HG03139 (cell line): ENCODE data around the gene TTC39B.
A peak's percentile ranks its signal among the peaks of the same experiment; 100 is the strongest.

Experiments
- ATAC-seq: cut with Tn5 transposase; IDR thresholded peaks from one replicate; pipeline ENCODE4 v1.9.1; 2021; ENCODE audit not compliant: unreplicated experiment

The TTC39B gene

GRCh38 chr9:15305470-15305869 lies 1.5 kb downstream of the TTC39B start:
- no peak for ATAC-seq

- ATAC-seq = peak; percentile 31
These were observed 2.4 kb downstream of the TTC39B start for GRCh38 chr9:15304632-15305031.

GRCh38 chr9:15300218-15300617 lies 6.8 kb downstream of the TTC39B start:
- no peak for ATAC-seq

- ATAC-seq = peak; percentile 75
These were observed 7.6 kb downstream of the TTC39B start for GRCh38 chr9:15299374-15299939.

- ATAC-seq = no peak
These were observed 8.7 kb downstream of the TTC39B start for GRCh38 chr9:15298362-15298761.

- ATAC-seq = no peak
These were observed 11.1 kb downstream of the TTC39B start for GRCh38 chr9:15295761-15296405.

GRCh38 chr9:15294604-15295003 lies 12.4 kb downstream of the TTC39B start:
- no peak for ATAC-seq

GRCh38 chr9:15293804-15294316 lies 13.2 kb downstream of the TTC39B start:
- ATAC-seq = no peak

- no peak for ATAC-seq
These were observed 13.9 kb downstream of the TTC39B start for GRCh38 chr9:15293084-15293483.

GRCh38 chr9:15289603-15290002 lies 17.4 kb downstream of the TTC39B start:
- ATAC-seq = no peak

GRCh38 chr9:15287309-15287708 lies 19.7 kb downstream of the TTC39B start:
- ATAC-seq = no peak

GRCh38 chr9:15286161-15286821 lies 20.7 kb downstream of the TTC39B start:
- no peak for ATAC-seq

- ATAC-seq = no peak
These were observed 24.3 kb downstream of the TTC39B start for GRCh38 chr9:15282567-15283285.

GRCh38 chr9:15280647-15281046 lies 26.4 kb downstream of the TTC39B start:
- ATAC-seq = no peak

GRCh38 chr9:15278839-15279238 lies 28.2 kb downstream of the TTC39B start:
- no peak for ATAC-seq

GRCh38 chr9:15278091-15278687 lies 28.8 kb downstream of the TTC39B start:
- no peak for ATAC-seq

- no peak for ATAC-seq
These were observed 29.5 kb downstream of the TTC39B start for GRCh38 chr9:15277400-15278090.

- no peak for ATAC-seq
These were observed 30.6 kb downstream of the TTC39B start for GRCh38 chr9:15276328-15276938.

- ATAC-seq = no peak
These were observed 32.6 kb downstream of the TTC39B start for GRCh38 chr9:15274425-15274824.

- no peak for ATAC-seq
These were observed 34.6 kb downstream of the TTC39B start for GRCh38 chr9:15272377-15272928.
